PC-9 (cell line): ENCODE data around the gene AP1B1.

Experiments
- CTCF ChIP-seq: fragments of 200-600 bp; sonication (generic); conservative IDR thresholded peaks from 2 replicates; pipeline ENCODE4 v1.6.1; 2017; ENCODE audit warnings: mixed run types, antibody characterized with exemption, mild to moderate bottlenecking, moderate library complexity
- EZH2 ChIP-seq: fragments of 200-600 bp; sonication (generic); IDR thresholded peaks from 2 replicates; pipeline ENCODE4 v1.8.0; 2017; ENCODE audit warnings: antibody characterized with exemption, low read depth

DNA sequence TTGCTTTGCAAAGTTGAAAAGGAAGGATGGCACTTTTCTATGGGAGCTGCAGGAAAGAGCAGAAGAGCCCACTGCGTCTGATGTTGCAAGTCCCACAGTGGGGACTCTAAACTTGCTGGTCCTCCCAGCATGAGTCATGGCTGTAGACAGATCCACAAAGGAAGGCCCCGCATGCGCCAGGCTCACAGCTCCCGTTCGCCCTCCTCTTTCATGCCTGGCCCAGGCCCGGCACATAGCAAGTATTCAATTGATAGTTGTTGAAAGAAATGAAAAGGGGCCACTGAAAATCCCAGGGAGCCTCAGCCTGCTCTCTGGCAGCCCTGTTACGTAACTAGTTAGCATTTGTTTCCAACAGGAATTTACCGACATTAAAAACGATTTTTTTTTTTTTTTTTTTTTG is 18.9 kb downstream of the AP1B1 start:
- no peak for TF ChIP-seq CTCF
- no peak for TF ChIP-seq EZH2
